ENCODE results near the gene ARID5B.

ARID5B gene

DNA sequence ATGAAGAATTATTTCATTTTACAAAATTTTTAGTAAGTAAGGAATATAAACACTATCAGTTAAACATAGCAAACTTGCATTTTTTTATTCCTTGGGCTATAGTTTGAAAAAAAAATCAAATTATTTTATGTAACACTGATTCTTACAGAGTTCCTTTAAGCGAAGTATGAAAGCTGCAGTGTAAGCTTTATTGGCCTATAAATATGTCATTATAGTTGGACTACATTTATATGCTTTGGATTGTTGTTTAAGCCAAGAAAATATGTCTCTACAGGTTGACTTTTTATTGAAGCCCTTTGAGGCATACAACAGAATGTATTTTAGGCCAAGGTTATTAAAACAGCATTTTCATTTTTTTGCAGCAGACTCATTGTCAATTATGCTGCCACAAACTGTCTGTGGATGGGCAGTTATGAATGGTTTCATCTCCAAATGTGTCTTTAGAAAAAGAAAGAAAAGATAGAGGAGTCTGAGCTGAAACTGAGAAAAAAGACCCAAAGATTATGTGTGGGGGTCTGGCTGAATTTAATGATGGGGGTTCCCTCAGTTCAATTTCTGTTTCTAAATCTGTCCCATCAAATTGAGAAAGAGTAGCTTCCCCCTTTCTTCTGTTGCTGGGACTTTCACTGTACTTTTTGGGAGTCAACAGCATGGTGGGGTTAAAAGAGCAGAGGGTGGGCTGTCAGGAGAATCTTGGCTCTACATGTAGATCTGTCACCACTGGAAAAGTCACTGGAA lies 43.1 kb downstream of the ARID5B start:
- peaks cover 58% of the 10 kb centered on the region for H3K36me3 ChIP-seq (ENCODE audit: insufficient read depth, low read length)
- no peaks in the 10 kb centered on the region for H3K9me2 ChIP-seq (replicated peaks; ENCODE audit: low read depth, low read length)
- peaks cover 60% of the 10 kb centered on the region for H3K4me1 ChIP-seq (ENCODE audit: insufficient read depth, low read length, poor library complexity, severe bottlenecking)
- H3K27me3 ChIP-seq (ENCODE audit: insufficient read depth, low read length, poor library complexity, severe bottlenecking), result no peaks in the 10 kb centered on the region
- peak overlapping the region; percentile 80 for H3K9ac ChIP-seq (ENCODE audit: low read depth, low read length, poor library complexity, severe bottlenecking)
- peak overlapping the region; percentile 79 for H3K4me2 ChIP-seq (ENCODE audit: low read depth, low read length, poor library complexity, severe bottlenecking)
- H3K4me3 ChIP-seq (ENCODE audit: low read length, poor library complexity, severe bottlenecking), result peak overlapping the region; percentile 4
- H3F3A ChIP-seq (ENCODE audit: low read depth), result peaks cover 27% of the 10 kb centered on the region
- TF ChIP-seq EZH2phosphoT487 (IDR thresholded peaks at IDR 0.05; ENCODE audit: borderline replicate concordance), result no peak
- TF ChIP-seq CTCF (conservative IDR thresholded peaks at IDR 0.05; ENCODE audit: low read length), result no peak
- no peaks in the 10 kb centered on the region for H3K9me3 ChIP-seq (ENCODE audit: insufficient read depth, low read depth, low read length)
- H4K20me1 ChIP-seq (ENCODE audit: insufficient read depth, low read length, poor library complexity, severe bottlenecking), result no peaks in the 10 kb centered on the region
- peaks cover 80% of the 10 kb centered on the region for H3K79me2 ChIP-seq (ENCODE audit: insufficient read depth, low read length)
- no peak overlapping the region for H2AFZ ChIP-seq (ENCODE audit: low read length)

- Histone ChIP-seq H3K9me3 (ENCODE audit: insufficient read depth, low read depth, low read length) (no peaks in the 10 kb centered on the region), H3K4me1 (ENCODE audit: insufficient read depth, low read length, poor library complexity, severe bottlenecking) (peaks cover 10% of the 10 kb centered on the region), H3K4me3 (ENCODE audit: low read length, poor library complexity, severe bottlenecking) (no peak overlapping the region), H3K36me3 (ENCODE audit: insufficient read depth, low read length) (peaks cover 86% of the 10 kb centered on the region), H2AFZ (ENCODE audit: low read length) (no peak overlapping the region), H3K4me2 (ENCODE audit: low read depth, low read length, poor library complexity, severe bottlenecking) (no peak overlapping the region), H3K79me2 (ENCODE audit: insufficient read depth, low read length) (peaks cover 97% of the 10 kb centered on the region), H4K20me1 (ENCODE audit: insufficient read depth, low read length, poor library complexity, severe bottlenecking) (peaks cover 4% of the 10 kb centered on the region), H3F3A (ENCODE audit: low read depth) (no peaks in the 10 kb centered on the region), H3K27me3 (ENCODE audit: insufficient read depth, low read length, poor library complexity, severe bottlenecking) (no peaks in the 10 kb centered on the region), H3K9me2 (replicated peaks; ENCODE audit: low read depth, low read length) (no peaks in the 10 kb centered on the region), H3K9ac (ENCODE audit: low read depth, low read length, poor library complexity, severe bottlenecking) (no peak overlapping the region)
- no peak for TF ChIP-seq CTCF (conservative IDR thresholded peaks at IDR 0.05; ENCODE audit: low read length)
- no peak for TF ChIP-seq EZH2phosphoT487 (IDR thresholded peaks at IDR 0.05; ENCODE audit: borderline replicate concordance)
Measured at GRCh38 chr10:61949687-61950086, 48.2 kb downstream of the ARID5B start.

DNA sequence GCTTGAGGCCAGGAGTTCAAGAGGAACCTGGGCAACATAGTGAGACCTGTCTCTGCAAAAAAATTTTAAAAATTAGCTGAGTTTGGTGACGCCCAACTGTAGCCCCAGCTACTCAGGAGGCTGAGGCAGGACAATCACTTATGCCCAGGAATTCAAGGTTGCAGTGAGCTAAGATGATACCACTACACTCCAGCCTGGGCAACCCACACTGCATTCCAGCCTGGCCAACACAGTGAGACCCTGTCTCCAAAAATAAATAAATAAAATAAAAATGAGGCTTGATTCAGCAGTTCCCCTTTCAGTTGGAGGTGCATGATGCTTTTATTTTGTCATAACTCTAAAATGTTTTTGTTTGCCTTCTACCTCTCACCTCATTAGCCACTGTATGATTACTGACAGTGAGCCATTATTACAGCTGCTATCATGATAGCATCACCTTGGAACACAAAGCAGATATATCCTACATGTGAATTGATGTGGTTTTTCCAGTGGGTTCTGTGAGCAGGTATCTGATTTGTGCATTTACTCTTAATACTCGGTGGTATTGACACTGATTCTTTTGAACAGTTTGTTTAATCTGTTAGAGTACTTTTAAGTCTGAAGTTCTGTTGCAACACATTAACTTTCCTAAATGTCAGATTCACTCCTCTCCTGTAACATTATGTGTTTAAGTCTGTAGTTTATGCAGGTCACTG lies 49.1 kb downstream of the ARID5B start:
- Histone ChIP-seq H3F3A (ENCODE audit: low read depth) (no peaks in the 10 kb centered on the region), H3K36me3 (ENCODE audit: insufficient read depth, low read length) (peaks cover 89% of the 10 kb centered on the region), H3K4me1 (ENCODE audit: insufficient read depth, low read length, poor library complexity, severe bottlenecking) (peaks cover 1% of the 10 kb centered on the region), H3K4me2 (ENCODE audit: low read depth, low read length, poor library complexity, severe bottlenecking) (no peak overlapping the region), H3K27me3 (ENCODE audit: insufficient read depth, low read length, poor library complexity, severe bottlenecking) (no peaks in the 10 kb centered on the region), H3K9ac (ENCODE audit: low read depth, low read length, poor library complexity, severe bottlenecking) (no peak overlapping the region), H2AFZ (ENCODE audit: low read length) (no peak overlapping the region), H3K79me2 (ENCODE audit: insufficient read depth, low read length) (peaks cover 97% of the 10 kb centered on the region), H3K4me3 (ENCODE audit: low read length, poor library complexity, severe bottlenecking) (no peak overlapping the region), H3K9me2 (replicated peaks; ENCODE audit: low read depth, low read length) (no peaks in the 10 kb centered on the region), H4K20me1 (ENCODE audit: insufficient read depth, low read length, poor library complexity, severe bottlenecking) (peaks cover 4% of the 10 kb centered on the region), H3K9me3 (ENCODE audit: insufficient read depth, low read depth, low read length) (no peaks in the 10 kb centered on the region)
- TF ChIP-seq EZH2phosphoT487 (IDR thresholded peaks at IDR 0.05; ENCODE audit: borderline replicate concordance) (no peak), CTCF (conservative IDR thresholded peaks at IDR 0.05; ENCODE audit: low read length) (no peak)
